HG03095 (cell line): Measurements from ENCODE around the gene ASZ1.
"Not testable (repeated sequence)": the region's sequence is repeated elsewhere in the genome, so short reads cannot be mapped to it uniquely, and the experiment has no call there.

ENCODE experiments used
- ATAC-seq: cut with Tn5 transposase; IDR thresholded peaks from one replicate; pipeline ENCODE4 v1.9.1; 2021; ENCODE audit warnings: moderate library complexity; ENCODE audit not compliant: unreplicated experiment

ASZ1 gene, protein sequence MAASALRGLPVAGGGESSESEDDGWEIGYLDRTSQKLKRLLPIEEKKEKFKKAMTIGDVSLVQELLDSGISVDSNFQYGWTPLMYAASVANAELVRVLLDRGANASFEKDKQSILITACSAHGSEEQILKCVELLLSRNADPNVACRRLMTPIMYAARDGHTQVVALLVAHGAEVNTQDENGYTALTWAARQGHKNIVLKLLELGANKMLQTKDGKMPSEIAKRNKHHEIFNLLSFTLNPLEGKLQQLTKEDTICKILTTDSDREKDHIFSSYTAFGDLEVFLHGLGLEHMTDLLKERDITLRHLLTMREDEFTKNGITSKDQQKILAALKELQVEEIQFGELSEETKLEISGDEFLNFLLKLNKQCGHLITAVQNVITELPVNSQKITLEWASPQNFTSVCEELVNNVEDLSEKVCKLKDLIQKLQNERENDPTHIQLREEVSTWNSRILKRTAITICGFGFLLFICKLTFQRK

DNA sequence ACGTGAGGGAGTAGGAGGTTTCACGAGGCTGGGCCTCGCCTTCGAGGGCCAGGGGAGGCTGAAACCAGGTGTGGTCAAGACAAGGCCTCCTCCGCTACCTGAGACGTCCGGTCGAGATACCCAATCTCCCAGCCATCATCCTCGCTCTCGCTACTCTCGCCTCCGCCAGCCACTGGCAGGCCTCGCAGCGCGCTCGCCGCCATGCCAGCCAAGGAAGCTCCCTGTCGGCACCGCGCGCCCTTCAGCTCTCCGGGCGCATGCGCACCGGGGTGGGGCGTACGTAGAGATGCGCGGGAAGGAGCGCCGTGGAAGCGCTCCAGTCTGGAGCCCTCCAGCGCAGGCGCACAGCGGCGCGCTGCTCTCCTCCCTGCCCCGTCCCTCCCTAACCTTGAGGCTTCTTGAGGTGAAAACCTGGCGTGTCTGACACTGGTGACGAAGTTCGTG lies at the start of gene ASZ1:
TSS of gene ASZ1 (minus strand) at position 236 of the 444 bp plus-strand sequence. CDS start at position 203, 33 bp downstream.
- ATAC-seq = no peak

DNA sequence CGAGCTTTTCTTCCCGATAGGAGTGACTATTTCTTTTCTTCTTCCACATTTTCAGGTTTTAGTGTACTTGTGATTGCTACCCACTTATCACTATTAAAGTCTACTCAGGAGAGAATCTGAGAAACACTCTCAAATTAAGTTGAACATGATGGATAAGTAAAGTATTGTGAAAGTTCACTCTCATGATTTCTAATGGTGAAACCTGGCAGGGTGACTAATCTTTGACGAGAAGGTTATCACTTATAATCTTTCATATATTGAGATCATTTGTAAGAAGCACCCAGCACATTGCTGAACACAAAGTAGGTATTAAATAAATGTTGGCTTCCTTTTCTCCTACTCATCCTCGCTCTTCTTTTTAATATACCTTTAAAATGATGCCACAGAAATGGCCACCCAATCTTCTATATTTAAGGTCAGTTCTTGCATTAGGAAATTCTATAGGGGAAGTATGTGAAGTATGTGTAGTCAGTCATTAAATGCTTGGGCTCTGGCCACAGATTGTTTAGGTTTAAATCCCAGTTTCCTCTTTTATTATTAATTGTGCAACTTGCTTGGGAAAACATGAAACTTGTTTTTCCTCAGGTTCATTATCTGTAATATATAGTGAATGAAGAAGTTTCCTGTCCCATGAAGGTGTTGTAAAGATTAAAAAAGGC lies 49.4 kb upstream of the ASZ1 start:
- no peak for ATAC-seq

DNA sequence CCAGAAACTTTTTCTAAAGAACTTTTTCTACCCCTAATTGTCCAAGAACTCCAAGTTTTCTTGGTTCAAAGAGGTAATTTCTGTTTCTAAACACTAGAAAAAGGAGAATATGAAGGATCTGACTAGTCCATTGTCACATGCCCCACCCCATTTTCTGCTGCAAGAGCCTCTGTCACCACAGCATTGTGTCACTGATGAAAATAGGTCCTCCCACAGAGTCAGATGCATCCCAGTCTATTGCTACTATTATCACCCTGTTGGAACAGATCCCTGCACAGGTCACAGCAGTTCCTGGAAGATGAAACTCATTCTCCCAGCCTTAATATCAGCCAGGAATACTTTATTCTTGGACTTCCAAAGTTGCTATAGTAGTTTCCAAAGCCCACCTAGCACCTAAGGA lies 45.0 kb upstream of the ASZ1 start:
- no peak for ATAC-seq

DNA sequence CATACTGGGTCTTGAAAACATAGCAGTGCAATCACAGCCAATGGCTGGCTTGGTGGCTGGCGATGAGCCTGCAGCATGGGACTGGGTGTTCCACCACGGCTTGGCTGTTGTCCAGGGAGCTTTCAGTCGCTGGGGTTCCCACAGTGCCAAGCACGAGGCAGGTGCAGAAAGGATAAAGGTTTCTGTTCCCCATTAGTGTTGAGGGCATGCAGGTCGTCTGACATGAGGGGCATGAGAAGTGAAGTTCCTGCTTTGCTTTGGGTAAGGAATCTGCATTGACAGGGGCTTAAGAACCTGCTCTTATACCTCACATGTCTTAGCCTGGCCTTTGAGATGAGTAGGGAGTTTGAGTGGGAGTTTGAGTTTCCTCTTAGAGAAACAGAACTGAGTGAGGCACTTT lies 43.5 kb upstream of the ASZ1 start:
- peak; percentile 54 for ATAC-seq

DNA sequence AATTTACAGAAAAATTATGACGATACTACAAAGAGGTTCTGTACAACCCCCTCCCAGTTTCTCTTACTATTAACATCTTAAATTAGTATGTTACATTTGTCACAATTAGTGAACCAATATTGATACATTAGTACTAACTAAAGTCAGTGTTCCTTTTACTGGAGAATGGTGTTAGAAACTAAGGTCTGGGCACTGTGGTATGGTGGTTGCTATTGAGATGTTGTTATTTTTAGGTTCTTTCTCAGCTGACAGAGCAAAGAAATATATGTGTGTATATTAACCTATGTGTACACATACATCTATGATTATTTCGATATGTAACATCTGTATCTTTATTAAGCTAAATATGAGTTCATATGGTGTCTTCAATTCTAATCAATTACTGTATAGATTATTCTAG lies 40.9 kb upstream of the ASZ1 start:
- no peak for ATAC-seq

DNA sequence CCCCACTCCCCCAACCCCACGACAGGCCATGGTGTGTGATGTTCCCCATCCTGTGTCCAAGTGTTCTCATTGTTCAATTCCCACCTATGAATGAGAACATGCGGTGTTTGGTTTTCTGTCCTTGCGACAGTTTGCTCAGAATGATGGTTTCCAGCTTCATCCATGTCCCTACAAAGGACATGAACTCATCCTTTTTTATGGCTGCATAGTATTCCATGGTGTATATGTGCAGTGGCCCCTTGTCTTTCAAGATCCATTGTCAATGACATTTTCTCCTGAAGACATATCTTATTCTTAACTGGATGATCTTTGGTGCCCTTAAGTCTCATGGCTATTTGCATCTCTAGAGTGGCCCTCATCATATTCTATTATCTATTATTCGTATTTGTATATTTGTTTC lies 33.5 kb upstream of the ASZ1 start:
- ATAC-seq = not testable (repeated sequence)

DNA sequence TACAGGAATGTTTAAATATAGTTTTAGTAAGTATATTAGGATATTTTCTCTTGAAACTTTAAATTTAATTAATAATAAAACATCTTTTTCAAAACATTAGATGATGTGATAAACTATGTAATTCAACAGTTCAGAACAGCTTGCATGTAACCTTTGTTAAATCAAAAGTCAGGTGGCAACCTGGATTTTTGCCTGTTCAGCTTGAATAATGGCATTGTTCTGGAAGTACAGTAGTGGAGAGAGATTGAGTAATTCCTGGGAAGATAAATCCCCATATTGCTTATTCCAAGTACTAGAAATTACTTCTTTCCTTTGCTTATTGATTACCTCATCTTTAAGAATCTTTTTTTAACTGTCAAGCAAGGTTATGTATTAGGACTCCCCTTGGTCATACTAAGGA lies 32.4 kb upstream of the ASZ1 start:
- ATAC-seq = no peak

DNA sequence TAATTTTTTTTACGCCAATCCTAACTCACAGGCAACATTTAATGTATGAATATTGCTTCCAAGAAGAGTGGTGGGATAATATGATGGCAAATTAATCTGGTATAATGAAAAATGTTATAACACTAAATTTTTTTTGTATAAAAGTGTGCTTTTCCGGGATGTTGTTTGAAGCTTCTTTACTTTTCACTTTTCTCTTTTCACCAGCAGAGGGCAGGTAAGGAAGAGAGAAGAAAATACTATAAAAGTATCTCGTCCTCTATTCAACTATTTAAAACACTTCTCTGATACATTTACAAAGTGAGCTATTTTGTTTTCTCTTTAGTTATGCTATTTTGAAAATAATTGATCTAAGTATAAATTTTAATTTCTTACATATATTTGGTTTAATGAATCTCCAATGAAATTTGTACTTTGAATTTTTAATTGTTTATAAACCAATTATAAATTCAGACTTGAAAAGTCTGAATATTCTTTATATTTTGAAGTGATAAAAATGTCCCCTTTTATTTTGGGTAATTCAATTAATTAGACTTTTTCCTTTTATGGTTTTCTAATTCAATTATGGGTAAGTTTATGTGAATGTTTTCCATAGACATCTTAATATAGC lies 31.8 kb upstream of the ASZ1 start:
- ATAC-seq = peak; percentile 55

DNA sequence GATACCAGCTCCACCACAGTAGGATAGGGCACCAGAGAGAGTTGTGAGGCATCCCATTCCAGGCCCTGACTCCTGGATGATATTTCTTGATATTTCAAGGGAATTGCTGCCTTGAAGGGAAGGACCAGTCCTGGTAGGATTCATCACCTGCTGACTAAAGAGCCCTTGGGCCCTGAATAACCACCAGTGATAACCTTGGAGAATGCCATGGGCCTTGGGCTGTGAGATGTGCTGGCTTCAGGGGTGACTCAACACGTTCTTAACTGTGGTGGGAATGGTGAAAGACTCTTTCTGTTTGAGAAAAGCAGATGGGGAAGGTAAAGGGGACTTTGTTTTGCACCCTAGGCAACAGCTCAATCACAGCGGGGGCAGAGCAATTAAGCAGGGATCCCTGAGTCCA lies 21.4 kb upstream of the ASZ1 start:
- ATAC-seq = no peak

DNA sequence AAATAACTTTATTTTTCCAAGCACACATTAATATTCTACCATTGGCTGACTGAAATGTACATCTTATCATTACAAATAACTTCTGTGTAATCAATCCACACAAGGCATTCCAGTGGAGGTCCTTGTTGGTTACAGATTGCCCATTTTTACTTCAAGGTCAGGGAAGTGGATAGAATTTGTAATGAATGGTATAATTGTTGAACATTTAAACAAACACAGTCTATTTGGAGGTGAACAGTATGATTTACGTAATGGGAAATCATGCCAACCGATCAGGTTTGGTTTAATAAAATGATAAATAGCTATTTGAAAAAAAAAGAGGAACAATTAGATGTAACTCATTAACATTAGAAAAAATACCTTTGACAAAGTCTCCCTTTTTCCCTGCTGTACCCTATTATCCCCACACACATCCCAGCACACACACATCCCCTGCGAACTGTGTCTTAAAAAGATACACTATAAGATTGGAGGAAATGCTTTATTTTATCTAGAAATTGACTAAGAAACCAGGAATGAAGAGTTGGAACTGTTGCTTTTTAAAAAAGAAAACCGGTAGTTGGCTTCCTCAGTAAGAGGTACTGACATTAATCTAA lies 19.0 kb upstream of the ASZ1 start:
- ATAC-seq = no peak

DNA sequence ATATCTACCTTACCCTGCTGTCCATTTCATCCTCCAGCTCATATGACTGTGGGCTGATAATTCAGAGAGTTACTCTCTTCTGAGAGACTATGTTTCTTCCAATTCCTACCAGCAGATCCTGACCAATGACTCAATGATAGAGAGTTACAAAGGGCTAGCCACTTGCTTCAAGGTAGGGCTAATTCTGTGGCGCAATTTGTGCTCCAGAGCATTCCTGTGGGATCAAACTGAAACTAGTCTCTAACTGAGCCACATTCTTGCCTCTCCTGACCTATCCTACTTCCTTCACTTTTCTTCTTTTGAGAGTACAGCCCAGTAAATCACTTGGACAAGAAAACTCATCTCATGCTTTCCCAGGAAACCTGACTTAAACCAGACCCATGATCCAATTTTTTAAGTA lies 17.9 kb upstream of the ASZ1 start:
- no peak for ATAC-seq

DNA sequence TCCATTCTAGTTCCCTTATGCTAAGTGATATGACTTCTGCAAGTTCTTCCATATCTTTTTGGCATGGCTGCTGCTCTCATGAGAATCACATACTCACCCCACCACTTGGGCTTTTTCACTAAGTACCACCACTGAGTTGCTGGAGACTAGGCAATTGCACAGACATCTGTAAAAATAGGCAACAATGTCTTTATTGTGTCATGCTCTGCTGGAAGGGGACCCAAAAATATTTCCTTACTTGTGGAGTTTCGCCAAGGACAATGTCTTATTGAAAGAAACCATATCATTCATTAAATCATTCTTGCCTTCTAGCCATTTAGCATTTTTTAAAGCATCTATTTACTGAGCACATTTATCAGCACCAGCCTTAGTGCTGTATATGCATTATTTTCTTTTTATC lies 17.4 kb upstream of the ASZ1 start:
- no peak for ATAC-seq

DNA sequence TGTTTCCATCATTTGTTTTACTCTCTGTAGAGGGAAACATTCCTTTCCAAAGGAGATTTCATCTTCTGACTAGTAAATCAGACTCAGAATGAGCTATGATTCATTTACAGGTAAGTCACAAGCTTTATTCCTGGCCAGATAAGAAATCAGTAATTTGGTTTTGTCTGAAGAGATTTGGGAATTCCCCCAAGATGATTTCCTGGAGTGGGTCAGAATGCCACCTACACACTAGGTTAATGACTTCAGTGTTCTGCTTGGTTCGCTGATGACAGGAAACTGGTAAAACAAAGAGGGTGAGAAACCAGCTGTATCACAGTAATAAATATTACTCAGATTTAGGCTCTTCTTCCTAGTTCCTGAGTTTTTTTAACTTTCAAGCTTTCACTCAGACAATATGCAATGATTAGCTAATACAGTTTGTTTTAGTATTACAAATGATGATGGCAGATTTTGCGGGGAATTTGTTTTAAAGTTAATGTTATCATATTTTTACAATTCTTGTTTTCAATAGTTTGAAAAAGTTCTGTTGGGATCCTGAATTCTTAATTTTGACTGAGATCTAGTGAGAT lies 8.3 kb upstream of the ASZ1 start:
- ATAC-seq = peak; percentile 92

DNA sequence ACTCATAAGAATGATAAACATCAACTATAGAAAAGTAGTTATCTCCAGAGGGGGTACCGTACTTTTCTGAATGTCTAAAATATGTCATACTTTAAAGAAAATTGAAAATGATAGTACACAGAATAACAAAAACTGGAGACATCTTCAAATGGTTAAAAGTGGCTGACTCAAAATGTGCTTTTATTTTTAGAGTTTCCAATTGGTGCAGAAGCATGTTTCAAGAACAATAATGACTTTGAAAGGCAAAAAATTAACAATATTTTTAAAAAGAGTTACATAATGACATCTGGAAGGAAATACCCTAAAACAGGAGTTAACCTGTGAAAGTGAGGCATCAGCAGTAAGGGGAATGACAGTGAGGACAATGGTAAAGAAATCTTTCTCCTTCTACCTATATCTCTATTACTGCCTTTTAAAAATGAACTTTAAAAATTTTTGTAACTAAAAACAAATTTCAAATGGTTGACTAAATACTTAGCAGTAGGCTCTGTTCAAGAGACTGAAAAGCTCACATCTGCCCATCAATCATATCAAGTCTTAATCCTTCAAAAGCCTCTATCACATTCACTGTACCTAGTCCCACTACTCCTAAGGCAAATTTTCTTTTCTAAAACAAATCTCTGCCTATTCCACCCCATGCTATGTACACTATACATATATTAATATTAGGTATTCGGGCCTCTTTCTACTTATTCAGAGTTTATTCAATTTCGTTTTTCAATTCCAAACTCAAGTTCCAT lies 3.0 kb downstream of the ASZ1 start:
- peak; percentile 83 for ATAC-seq

DNA sequence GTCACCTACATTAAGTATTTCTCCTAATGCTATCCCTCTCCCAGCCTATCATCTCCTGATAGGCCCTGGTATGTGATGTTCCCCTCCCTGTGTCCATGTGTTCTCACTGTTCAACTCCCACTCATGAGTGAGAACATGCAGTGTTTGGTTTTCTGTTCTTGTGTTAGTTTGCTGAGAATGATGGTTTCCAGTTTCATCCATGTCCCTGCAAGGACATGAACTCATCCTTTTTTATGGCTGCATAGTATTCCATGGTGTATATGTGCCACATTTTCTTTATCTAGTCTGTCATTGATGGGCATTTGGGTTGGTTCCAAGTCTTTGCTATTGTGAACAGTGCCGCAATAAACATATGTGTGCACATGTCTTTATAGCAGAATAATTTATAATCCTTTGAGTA lies 12.7 kb downstream of the ASZ1 start:
- not testable (repeated sequence) for ATAC-seq

DNA sequence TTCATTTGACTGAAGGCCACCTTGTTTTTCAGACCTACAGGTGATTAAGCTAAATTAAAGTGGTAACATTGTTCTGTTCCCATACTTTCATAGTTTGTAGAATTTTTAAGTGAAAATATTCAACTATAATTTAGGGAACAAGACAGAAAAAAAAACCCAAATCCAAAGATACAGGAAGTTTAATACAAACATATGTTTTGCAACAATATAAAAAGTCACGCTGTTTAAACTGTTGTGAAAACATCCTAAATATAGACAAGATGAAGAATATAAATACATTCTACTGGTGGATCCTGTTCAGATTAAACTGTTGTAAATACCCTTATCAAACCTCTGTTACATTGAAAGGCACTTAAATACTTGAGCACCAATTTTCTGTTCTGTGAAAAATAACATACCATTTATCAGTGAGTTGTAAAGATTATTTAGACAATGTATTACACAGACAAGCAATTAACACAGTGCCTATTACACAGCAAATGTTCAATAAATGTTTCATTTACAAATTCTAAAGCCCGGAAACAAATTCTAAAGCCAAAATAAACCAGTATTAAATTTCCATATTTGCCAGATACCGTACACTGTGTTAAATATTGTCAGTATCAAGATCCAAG lies 14.2 kb downstream of the ASZ1 start:
- no peak for ATAC-seq

DNA sequence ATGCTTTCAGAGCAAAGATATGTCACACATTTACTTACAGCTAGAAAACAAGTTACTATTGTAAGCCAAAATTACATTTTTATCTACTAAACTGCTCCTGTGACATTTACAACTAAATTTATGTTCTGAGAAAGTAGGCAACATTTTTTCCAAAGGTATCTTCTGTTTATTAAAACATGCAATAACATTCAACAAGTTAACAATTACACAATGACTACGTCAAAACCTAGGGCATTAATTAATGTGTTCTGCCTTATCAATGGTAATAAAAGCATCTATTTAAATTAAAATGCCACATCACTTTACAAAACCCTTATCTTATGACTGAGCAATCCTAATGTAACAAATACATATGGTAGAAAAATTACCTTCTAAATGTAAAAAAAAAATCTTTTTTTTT lies 14.9 kb downstream of the ASZ1 start:
- ATAC-seq = no peak

DNA sequence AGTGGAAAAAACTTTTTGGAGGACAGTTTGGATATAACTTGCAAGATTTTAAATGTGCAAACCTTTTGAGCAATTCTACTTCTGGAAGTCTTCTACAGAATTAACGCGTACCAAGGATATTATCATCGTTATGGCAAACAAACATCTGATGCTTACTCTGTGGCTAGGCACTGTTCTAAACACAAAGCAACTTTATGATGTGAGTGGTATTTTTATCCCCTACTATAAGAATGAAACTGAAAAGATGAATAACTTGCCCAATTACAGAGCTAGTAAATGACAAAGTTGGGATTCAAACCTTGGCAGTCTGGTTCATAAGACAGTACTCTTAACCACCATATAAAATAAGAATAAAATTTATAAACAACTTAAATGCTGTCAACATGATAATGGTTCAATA lies 15.8 kb downstream of the ASZ1 start:
- ATAC-seq = no peak

DNA sequence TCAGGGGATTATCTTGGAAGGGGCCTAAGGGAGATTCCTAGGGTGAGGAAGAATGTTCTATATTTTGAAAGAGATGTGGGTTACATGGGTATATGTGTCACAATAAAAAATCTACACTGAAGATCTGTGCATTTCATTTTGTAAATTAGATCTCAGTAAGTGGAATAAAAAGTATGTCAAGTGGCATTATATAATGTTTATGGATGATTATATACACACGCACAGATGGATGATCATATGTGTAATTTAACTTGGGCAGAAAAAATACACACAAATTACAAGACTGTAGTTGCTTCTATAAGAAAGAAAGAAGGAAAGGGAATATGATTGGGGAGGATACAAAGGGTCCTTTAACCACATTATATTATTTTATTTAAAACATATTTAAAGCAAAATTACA lies 18.5 kb downstream of the ASZ1 start:
- ATAC-seq = no peak

DNA sequence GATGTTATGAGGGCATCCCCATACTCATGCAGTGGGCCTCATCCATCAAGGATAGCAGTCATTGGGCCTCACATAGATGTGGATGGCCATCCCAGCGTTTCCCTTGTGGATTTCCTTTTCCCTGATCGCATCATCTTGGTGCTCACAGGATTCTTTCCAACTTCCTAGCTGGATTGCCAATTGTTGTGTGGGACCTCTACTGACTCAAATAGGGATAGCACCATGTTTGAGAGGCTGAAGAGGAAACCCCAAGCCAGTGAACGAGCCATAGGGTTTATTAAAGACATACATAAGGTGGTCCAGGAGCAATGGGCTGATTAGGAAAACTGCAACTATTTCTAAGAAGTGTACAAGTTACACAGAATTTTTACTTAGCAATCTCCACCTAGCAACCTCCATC lies 21.8 kb downstream of the ASZ1 start:
- ATAC-seq = no peak
